ENCODE results near the gene TNKS2.

- TF ChIP-seq CTCF (IDR thresholded peaks at IDR 0.05) (no peak), POLR2A (IDR thresholded peaks at IDR 0.05) (no peak)
These were observed 31.0 kb downstream of the TNKS2 start for GRCh38 chr10:91829268-91829667.

Data from Peyer's patch (tissue), 4 donors.